Measurements from ENCODE around the gene CDH23.

DNA sequence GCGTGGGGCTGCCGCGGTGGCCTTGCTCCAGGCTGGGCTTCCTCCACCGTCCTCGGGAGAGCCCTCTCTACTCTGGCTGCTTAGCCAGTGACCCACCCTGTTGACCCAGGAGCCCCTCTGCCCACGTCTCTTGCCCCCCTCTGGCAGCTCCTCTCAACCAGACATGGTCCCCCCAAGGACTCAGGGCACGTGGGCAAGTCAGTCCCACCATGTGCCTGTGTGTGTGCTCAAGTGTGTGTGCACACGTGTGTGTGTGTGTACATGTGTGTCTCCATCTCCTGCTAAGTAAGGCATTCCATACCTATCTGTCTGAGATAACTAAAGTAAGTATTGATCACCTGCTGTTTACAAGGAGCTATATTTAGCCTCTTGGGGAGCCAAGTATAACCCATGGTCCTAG, 221.9 kb downstream of the CDH23 start:
- no peak for TF ChIP-seq POLR2A (IDR thresholded peaks at IDR 0.05)
- TF ChIP-seq, protein P1, sequence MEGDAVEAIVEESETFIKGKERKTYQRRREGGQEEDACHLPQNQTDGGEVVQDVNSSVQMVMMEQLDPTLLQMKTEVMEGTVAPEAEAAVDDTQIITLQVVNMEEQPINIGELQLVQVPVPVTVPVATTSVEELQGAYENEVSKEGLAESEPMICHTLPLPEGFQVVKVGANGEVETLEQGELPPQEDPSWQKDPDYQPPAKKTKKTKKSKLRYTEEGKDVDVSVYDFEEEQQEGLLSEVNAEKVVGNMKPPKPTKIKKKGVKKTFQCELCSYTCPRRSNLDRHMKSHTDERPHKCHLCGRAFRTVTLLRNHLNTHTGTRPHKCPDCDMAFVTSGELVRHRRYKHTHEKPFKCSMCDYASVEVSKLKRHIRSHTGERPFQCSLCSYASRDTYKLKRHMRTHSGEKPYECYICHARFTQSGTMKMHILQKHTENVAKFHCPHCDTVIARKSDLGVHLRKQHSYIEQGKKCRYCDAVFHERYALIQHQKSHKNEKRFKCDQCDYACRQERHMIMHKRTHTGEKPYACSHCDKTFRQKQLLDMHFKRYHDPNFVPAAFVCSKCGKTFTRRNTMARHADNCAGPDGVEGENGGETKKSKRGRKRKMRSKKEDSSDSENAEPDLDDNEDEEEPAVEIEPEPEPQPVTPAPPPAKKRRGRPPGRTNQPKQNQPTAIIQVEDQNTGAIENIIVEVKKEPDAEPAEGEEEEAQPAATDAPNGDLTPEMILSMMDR (IDR thresholded peaks at IDR 0.05), result no peak

All from uterus (tissue), 2 donors.